ENCODE measurements around the gene MEX3C.

DNA sequence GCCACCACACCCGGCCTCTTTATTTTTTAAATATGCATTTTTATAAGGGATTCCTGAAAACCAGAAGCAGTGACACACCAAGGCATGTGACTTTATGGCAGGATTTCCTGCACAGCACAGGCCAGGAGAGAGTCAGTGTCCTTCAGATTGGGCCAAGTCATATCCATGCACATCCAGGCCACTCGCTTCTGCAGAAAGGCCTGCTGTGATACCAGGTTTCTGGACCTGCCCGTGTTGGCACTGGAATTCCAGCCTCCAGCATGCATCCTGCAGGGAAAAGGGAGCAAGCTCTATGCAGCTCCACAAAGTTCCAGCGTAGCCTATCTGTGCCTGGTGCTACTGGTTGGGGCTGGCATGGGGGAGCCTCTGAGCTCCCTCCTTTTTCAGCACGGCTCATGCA, 36.8 kb downstream of the MEX3C start:
- TF ChIP-seq, protein P1, sequence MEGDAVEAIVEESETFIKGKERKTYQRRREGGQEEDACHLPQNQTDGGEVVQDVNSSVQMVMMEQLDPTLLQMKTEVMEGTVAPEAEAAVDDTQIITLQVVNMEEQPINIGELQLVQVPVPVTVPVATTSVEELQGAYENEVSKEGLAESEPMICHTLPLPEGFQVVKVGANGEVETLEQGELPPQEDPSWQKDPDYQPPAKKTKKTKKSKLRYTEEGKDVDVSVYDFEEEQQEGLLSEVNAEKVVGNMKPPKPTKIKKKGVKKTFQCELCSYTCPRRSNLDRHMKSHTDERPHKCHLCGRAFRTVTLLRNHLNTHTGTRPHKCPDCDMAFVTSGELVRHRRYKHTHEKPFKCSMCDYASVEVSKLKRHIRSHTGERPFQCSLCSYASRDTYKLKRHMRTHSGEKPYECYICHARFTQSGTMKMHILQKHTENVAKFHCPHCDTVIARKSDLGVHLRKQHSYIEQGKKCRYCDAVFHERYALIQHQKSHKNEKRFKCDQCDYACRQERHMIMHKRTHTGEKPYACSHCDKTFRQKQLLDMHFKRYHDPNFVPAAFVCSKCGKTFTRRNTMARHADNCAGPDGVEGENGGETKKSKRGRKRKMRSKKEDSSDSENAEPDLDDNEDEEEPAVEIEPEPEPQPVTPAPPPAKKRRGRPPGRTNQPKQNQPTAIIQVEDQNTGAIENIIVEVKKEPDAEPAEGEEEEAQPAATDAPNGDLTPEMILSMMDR (IDR thresholded peaks at IDR 0.05), result no peak
- no peak for TF ChIP-seq POLR2A (IDR thresholded peaks at IDR 0.05)

All from thyroid gland (tissue), 4 donors.